Hematopoietic multipotent progenitor cell treated with erythropoietin and hydrocortisone succinate and interleukin-3 and kit ligand, for 17 days (in vitro differentiated cells): ENCODE measurements around the gene RNF148.
"Not testable (repeated sequence)": the region's sequence is repeated elsewhere in the genome, so short reads cannot be mapped to it uniquely, and the experiment has no call there.

Experiments used
- DNase-seq: peaks from one replicate; pipeline ENCODE4 v3.0.0-alpha.2; 2015; ENCODE audit warnings: low spot score

The RNF148 gene

GRCh38 chr7:122689346-122690109 is 13.2 kb downstream of the RNF148 start:
- DNase-seq = no peak

GRCh38 chr7:122688400-122688998 is 14.2 kb downstream of the RNF148 start:
- DNase-seq = no peak

GRCh38 chr7:122686360-122686878 is 16.3 kb downstream of the RNF148 start:
- DNase-seq = no peak

- no peak for DNase-seq
Observed at GRCh38 chr7:122684504-122684903, 18.2 kb downstream of the RNF148 start.

- DNase-seq = no peak
Observed at GRCh38 chr7:122682815-122683550, 19.7 kb downstream of the RNF148 start.

GRCh38 chr7:122681186-122681585 is 21.5 kb downstream of the RNF148 start:
- DNase-seq = not testable (repeated sequence)

GRCh38 chr7:122679813-122680212 is 22.9 kb downstream of the RNF148 start:
- no peak for DNase-seq

- DNase-seq = not testable (repeated sequence)
Observed at GRCh38 chr7:122679269-122679709, 23.4 kb downstream of the RNF148 start.

GRCh38 chr7:122677149-122677548 is 25.6 kb downstream of the RNF148 start:
- no peak for DNase-seq

GRCh38 chr7:122676466-122676865 is 26.3 kb downstream of the RNF148 start:
- DNase-seq = no peak

- no peak for DNase-seq
Observed at GRCh38 chr7:122675621-122676020, 27.1 kb downstream of the RNF148 start.

GRCh38 chr7:122675011-122675410 is 27.7 kb downstream of the RNF148 start:
- DNase-seq = no peak

GRCh38 chr7:122674502-122674901 is 28.2 kb downstream of the RNF148 start:
- DNase-seq = no peak

- no peak for DNase-seq
Observed at GRCh38 chr7:122673951-122674350, 28.8 kb downstream of the RNF148 start.

GRCh38 chr7:122672536-122672935 is 30.2 kb downstream of the RNF148 start:
- no peak for DNase-seq

GRCh38 chr7:122663733-122664132 is 39.0 kb downstream of the RNF148 start:
- no peak for DNase-seq

GRCh38 chr7:122658856-122659255 is 43.9 kb downstream of the RNF148 start:
- no peak for DNase-seq

GRCh38 chr7:122653685-122654084 is 49.0 kb downstream of the RNF148 start:
- DNase-seq = no peak

GRCh38 chr7:122652876-122653275 is 49.8 kb downstream of the RNF148 start:
- DNase-seq = no peak
